Neuronal stem cell (in vitro differentiated cells): ENCODE measurements around the gene KRT12.

Source experiments
- DNase-seq: peaks from one replicate; pipeline ENCODE4 v3.0.0-alpha.2; 2013; ENCODE audit warnings: low spot score
- H2AFZ ChIP-seq: one replicate; pipeline ENCODE4 v1.6.1; 2013; ENCODE audit warnings: mild to moderate bottlenecking, low read length, inconsistent platforms
- H2AK5ac ChIP-seq: 2 replicates; pipeline ENCODE4 v1.6.1; 2013; ENCODE audit warnings: low read depth, mild to moderate bottlenecking, inconsistent platforms, low read length, moderate library complexity, mixed read lengths
- H2BK120ac ChIP-seq: 2 replicates; pipeline ENCODE4 v1.6.1; 2013; ENCODE audit warnings: low read depth, mild to moderate bottlenecking, inconsistent platforms, low read length, moderate library complexity, mixed read lengths
- H2BK12ac ChIP-seq: one replicate; pipeline ENCODE4 v1.6.1; 2013; ENCODE audit warnings: low read length, inconsistent platforms
- H2BK15ac ChIP-seq: 2 replicates; pipeline ENCODE4 v1.6.1; 2013; ENCODE audit warnings: mild to moderate bottlenecking, low read length, inconsistent platforms, mixed read lengths
- H2BK5ac ChIP-seq: one replicate; pipeline ENCODE4 v1.6.1; 2013; ENCODE audit warnings: inconsistent platforms, mild to moderate bottlenecking, low read length, moderate library complexity
- H3K14ac ChIP-seq: one replicate; pipeline ENCODE4 v1.6.1; 2013; ENCODE audit warnings: low read length, inconsistent platforms
- H3K18ac ChIP-seq: 2 replicates; pipeline ENCODE4 v1.6.1; 2013; ENCODE audit warnings: low read length, inconsistent platforms
- H3K23ac ChIP-seq: 2 replicates; pipeline ENCODE4 v1.6.1; 2013; ENCODE audit warnings: low read depth, mild to moderate bottlenecking, mixed read lengths, low read length, inconsistent platforms; ENCODE audit not compliant: poor library complexity
- H3K27ac ChIP-seq: replicated peaks from 3 replicates; pipeline ENCODE4 v1.5.1; 2013; ENCODE audit warnings: low read length, inconsistent platforms
- H3K27me3 ChIP-seq, 3 experiments: 2 replicates each; pipeline ENCODE4 v1.6.1; 2013; ENCODE audit warnings: low read length in 3 of 3, mild to moderate bottlenecking in 2 of 3, inconsistent platforms in 1 of 3, low read depth in 1 of 3, mixed read lengths in 1 of 3, moderate library complexity in 1 of 3; ENCODE audit not compliant: control insufficient read depth in 3 of 3, insufficient read depth in 3 of 3
- H3K36me3 ChIP-seq, 2 donors: replicated peaks in 1 of 2; 2 replicates each; pipeline ENCODE4 v1.6.1; 2013; ENCODE audit warnings: low read length in 2 of 2; ENCODE audit not compliant: control insufficient read depth in 2 of 2, insufficient read depth in 2 of 2
- H3K4ac ChIP-seq: 2 replicates; pipeline ENCODE4 v1.6.1; 2013; ENCODE audit warnings: inconsistent platforms, mild to moderate bottlenecking, low read length, moderate library complexity
- H3K4me1 ChIP-seq, 2 donors: 1 replicate in 1 of 2; 2 replicates in 1 of 2; pipeline ENCODE4 v1.6.1; 2013; ENCODE audit warnings: low read length in 2 of 2, low read depth in 1 of 2; ENCODE audit not compliant: control insufficient read depth in 2 of 2, insufficient read depth in 1 of 2
- H3K4me2 ChIP-seq: one replicate; pipeline ENCODE4 v1.6.1; 2013; ENCODE audit warnings: mild to moderate bottlenecking, low read length, inconsistent platforms; ENCODE audit not compliant: insufficient read depth, poor library complexity, severe bottlenecking
- H3K4me3 ChIP-seq, 2 donors: 2 replicates each; pipeline ENCODE4 v1.5.1; 2013; ENCODE audit warnings: low read length in 2 of 2, mild to moderate bottlenecking in 2 of 2, inconsistent platforms in 1 of 2, moderate library complexity in 1 of 2
- H3K79me1 ChIP-seq: one replicate; pipeline ENCODE4 v1.6.1; 2013; ENCODE audit warnings: low read depth, mild to moderate bottlenecking, inconsistent platforms, low read length, moderate library complexity
- H3K9ac ChIP-seq: one replicate; pipeline ENCODE4 v1.6.1; 2013; ENCODE audit warnings: mild to moderate bottlenecking, low read depth, low read length, inconsistent platforms; ENCODE audit not compliant: poor library complexity
- H3K9me3 ChIP-seq, 2 donors: replicated peaks in 1 of 2; 2 replicates each; pipeline versions ENCODE3 to v1.6.1; 2013; ENCODE audit warnings: low read length in 2 of 2, mild to moderate bottlenecking in 2 of 2, inconsistent platforms in 1 of 2, low read depth in 1 of 2, mixed read lengths in 1 of 2, moderate library complexity in 1 of 2; ENCODE audit not compliant: control insufficient read depth in 2 of 2, insufficient read depth in 1 of 2
- H4K8ac ChIP-seq: one replicate; pipeline ENCODE4 v1.6.1; 2013; ENCODE audit warnings: low read depth, mild to moderate bottlenecking, inconsistent platforms, low read length, moderate library complexity
- H4K91ac ChIP-seq: one replicate; pipeline ENCODE4 v1.6.1; 2013; ENCODE audit warnings: low read length, low read depth, mild to moderate bottlenecking, inconsistent platforms; ENCODE audit not compliant: poor library complexity
- WGBS, 2 donors: extraction: QIAGEN DNeasy Blood & Tissue Kit; methylation state at CpG; one replicate each; pipeline ENCODE4 v1.1.7; 2013; ENCODE audit warnings: missing lambda C conversion rate in 2 of 2, mixed read lengths in 1 of 2; ENCODE audit not compliant: insufficient read length in 2 of 2, insufficient replicate concordance in 1 of 2; ENCODE audit errors: extremely low coverage in 2 of 2; 5-methylcytosine and 5-hydroxymethylcytosine counted together

The KRT12 gene

DNA sequence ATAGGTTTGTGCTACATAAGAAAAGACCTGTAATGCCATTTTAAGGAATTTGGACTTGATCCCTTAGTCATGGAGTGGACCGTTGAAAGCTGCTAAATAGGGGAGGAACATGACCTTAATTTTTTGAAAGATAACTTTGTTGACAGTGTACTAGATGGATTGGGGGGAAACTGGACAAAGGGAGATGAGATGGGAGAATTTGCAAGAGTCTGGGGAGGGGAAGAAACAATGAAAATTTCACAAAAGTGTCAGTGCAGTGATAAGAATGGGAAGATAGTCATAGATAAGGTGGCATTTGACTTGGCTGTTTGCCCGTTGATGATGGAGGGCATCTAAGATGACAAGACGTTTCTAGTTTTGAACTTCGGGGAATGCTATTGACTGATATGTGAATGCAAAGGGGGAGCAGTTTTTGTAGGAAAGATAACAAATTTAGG lies 22.3 kb downstream of the KRT12 start:
- Histone ChIP-seq H3K27me3 (no peaks in the 10 kb centered on the region), H4K8ac (no peak overlapping the region), H3K4me3 (no peak overlapping the region), H3K9ac (no peak overlapping the region), H3K79me1 (no peaks in the 10 kb centered on the region), H3K23ac (no peak overlapping the region), H2BK120ac (no peak overlapping the region), H2BK5ac (no peak overlapping the region), H2AK5ac (no peak overlapping the region), H3K18ac (no peak overlapping the region), H3K4me1 (no peaks in the 10 kb centered on the region), H3K4ac (no peak overlapping the region), H3K4me2 (no peak overlapping the region), H2AFZ (no peak overlapping the region), H2BK12ac (no peak overlapping the region), H3K14ac (no peak overlapping the region), H3K27ac (no peak overlapping the region), H2BK15ac (no peak overlapping the region), H3K9me3 (no peaks in the 10 kb centered on the region), H4K91ac (no peak overlapping the region), H3K36me3 (no peaks in the 10 kb centered on the region)
- DNase-seq: no peak
- no CpG with 5 or more reads among the region's 4 CpGs for WGBS, 2 donors

DNA sequence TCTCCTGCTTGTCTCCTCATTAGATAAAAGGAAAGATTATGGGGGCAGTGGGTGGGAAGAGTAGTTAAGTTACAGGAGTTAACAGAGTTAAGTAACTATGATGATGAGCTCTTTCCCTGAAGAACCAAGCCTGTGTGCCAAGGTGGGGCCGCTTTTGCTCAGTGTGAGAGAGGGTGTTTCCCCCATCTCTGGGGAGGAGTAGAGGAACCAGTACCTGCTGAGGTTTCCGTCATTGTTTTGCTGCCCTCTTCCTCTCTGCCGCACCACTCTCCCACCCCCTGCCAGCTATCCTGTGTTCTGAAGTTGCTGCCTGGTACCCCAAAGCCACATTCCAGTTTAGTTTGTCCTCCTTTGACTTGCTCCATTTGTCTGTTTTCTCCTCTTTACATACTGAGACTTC lies 23.8 kb downstream of the KRT12 start:
- H3K9me3 ChIP-seq: no peaks in the 10 kb centered on the region
- no peak overlapping the region for H2BK12ac ChIP-seq
- H3K79me1 ChIP-seq: no peaks in the 10 kb centered on the region
- H3K9ac ChIP-seq: no peak overlapping the region
- H3K23ac ChIP-seq: no peak overlapping the region
- H2AFZ ChIP-seq: no peak overlapping the region
- no peak for DNase-seq
- H2BK15ac ChIP-seq: no peak overlapping the region
- no CpG with 5 or more reads among the region's 3 CpGs for WGBS, 2 donors
- H4K8ac ChIP-seq: no peak overlapping the region
- H3K4ac ChIP-seq: no peak overlapping the region
- H3K14ac ChIP-seq: no peak overlapping the region
- H3K36me3 ChIP-seq: no peaks in the 10 kb centered on the region
- no peak overlapping the region for H2AK5ac ChIP-seq
- no peak overlapping the region for H2BK5ac ChIP-seq
- no peak overlapping the region for H3K27ac ChIP-seq
- no peak overlapping the region for H3K4me3 ChIP-seq
- H3K27me3 ChIP-seq: no peaks in the 10 kb centered on the region
- H3K18ac ChIP-seq: no peak overlapping the region
- H3K4me1 ChIP-seq: no peaks in the 10 kb centered on the region
- H3K4me2 ChIP-seq: no peak overlapping the region
- H4K91ac ChIP-seq: no peak overlapping the region
- H2BK120ac ChIP-seq: no peak overlapping the region

DNA sequence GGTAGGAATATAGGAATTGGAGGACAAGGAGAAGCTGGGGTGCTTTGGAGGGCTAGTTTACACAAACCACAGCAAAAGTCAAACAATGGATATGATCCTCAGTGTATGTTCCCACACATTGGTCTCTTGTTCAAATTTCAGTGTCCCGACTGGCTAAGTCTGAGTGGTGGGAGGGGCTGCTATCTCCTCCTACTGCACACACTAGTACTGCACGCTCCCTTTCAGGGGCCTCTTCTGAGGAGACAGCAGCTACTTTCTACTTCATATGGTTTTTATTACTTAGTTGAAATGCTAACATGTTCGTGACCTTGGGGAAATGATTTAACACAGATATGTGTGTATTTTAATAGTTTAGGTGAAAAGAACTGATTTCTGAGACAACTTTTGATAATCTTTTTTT lies 25.8 kb downstream of the KRT12 start:
- Histone ChIP-seq H3K9me3 (no peaks in the 10 kb centered on the region), H4K91ac (no peak overlapping the region), H3K18ac (no peak overlapping the region), H2AK5ac (no peak overlapping the region), H3K27ac (no peak overlapping the region), H2BK12ac (no peak overlapping the region), H2BK120ac (no peak overlapping the region), H3K36me3 (peaks cover 0 to under 1% of the 10 kb centered on the region in 2 donors), H2BK15ac (no peak overlapping the region), H3K23ac (no peak overlapping the region), H3K4me2 (no peak overlapping the region), H3K4ac (no peak overlapping the region), H3K79me1 (no peaks in the 10 kb centered on the region), H2BK5ac (no peak overlapping the region), H3K4me1 (no peaks in the 10 kb centered on the region), H3K27me3 (no peaks in the 10 kb centered on the region), H3K4me3 (no peak overlapping the region), H2AFZ (no peak overlapping the region), H3K9ac (no peak overlapping the region), H3K14ac (no peak overlapping the region), H4K8ac (no peak overlapping the region)
- DNase-seq: no peak
- WGBS, 2 donors: no CpG with 5 or more reads among the region's 3 CpGs

DNA sequence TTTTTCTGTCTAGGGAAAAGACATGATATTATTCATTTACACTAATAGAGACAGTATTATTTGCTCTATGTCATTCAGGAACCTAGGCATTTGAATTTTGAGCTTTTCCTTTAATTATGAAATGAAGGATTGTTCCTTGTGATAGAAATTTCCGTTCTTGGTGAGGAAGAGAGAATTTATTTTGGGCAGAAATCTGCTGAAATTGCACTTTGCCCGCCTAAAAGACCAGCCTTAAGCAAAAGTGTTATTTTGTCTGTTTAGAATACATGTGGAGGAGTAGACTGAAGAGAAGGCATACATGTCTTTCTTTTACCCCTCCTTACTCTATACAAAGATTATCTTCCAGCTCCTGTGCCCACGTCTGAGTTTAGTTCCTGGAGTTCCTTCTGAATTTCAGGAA lies 27.8 kb downstream of the KRT12 start:
- Histone ChIP-seq H2AK5ac (no peak overlapping the region), H3K4me1 (no peaks in the 10 kb centered on the region), H3K36me3 (peaks cover 4 to 21% of the 10 kb centered on the region in 2 donors), H3K27me3 (no peaks in the 10 kb centered on the region), H4K8ac (no peak overlapping the region), H3K14ac (no peak overlapping the region), H3K4ac (no peak overlapping the region), H3K4me3 (no peak overlapping the region), H4K91ac (no peak overlapping the region), H3K79me1 (no peaks in the 10 kb centered on the region), H3K27ac (no peak overlapping the region), H3K18ac (no peak overlapping the region), H2BK15ac (no peak overlapping the region), H2BK120ac (no peak overlapping the region), H2BK12ac (no peak overlapping the region), H2AFZ (no peak overlapping the region), H3K9me3 (no peaks in the 10 kb centered on the region), H3K23ac (no peak overlapping the region), H2BK5ac (no peak overlapping the region), H3K9ac (no peak overlapping the region), H3K4me2 (no peak overlapping the region)
- DNase-seq: no peak
- no CpG with 5 or more reads among the region's 3 CpGs for WGBS, 2 donors
